Hippocampal formation (tissue), 2 donors: Measurements from ENCODE around the gene HCRTR2.
"Not testable (repeated sequence)": the region's sequence is repeated elsewhere in the genome, so short reads cannot be mapped to it uniquely, and the experiment has no call there.

Source experiments
- DNase-seq, 2 donors: peaks; one replicate each; lab custom pipeline; 2025; lab: John Stamatoyannopoulos, UW

HCRTR2 gene

DNA sequence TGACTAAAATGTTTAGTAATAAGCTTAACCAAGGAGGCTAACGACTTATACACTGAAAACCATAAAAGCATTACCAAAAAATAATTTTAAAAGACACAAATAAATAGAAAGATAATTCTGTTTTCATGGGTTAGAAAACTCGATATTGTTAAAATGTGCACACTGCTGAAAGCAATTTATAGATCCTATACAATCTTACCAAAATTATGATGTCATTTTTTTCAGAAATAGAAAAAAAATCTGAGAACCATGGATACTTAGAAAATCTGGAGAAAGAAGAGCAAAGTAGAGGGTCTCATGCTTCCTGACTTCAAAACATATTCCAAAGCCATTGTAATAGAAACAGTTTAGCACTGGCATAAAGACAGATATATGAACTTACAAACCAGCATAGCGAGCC is 46.6 kb downstream of the HCRTR2 start:
- DNase-seq: no peak

DNA sequence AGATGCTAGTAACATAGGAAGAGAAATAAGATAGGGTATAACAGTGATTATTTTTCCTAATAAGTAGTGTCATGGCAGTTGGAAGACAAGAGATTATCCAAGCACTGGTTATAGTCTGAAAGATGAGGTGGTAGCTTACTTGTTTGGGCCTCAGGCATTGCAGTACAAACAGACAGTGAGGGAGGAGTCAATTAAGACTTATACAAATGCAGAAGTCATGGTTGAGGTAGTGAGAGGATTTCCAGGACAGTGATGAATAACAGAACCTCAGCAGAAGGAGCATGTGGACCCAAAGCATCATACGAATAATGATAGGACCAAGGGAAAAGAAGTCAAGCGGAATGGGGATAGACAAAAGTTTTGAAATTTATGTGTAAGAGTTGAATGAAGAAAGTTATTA is 53.5 kb downstream of the HCRTR2 start:
- no peak for DNase-seq

DNA sequence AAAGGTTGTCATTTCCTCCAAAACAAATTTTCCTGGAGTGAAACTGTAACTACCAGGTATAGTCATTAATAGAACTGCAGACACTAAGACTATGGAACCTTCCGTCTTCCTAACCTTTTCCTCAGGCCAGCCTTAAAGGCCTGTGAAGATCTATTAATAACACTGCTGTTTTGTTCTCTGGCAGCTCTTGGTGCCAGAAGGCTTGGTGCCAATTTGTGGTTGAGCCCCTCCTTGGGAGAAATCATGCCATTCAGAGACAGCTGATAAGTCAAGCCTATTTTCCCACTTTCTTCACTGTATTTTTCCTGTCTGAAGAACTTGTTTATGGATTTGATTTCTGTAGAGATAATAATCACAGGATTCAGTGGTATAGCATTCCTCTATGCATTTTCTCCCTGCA is 64.8 kb downstream of the HCRTR2 start:
- no peak for DNase-seq

DNA sequence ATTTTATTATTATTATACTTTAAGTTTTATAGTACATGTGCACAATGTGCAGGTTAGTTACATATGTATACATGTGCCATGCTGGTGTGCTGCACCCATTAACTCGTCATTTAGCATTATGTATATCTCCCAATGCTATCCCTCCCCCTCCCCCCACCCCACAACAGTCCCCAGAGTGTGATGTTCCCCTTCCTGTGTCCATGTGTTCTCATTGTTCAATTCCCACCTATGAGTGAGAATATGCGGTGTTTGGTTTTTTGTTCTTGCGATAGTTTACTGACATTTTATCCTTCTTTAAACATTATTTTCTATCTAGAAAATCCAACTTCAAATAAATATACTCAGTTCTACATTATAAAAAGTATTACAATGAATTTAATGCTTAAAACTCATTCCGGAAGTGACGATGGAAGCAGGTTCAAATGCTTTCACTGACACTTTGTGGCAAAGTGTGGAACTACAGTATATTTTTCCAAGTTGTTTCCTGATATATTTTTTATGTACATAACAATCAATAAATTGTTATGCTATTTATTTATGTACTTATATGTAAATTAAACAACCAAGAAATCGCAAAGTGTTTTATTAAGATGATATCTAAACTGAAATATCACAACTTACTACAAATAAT is 66.8 kb downstream of the HCRTR2 start:
- peak in 1 of 2 donors; percentile 28 for DNase-seq

DNA sequence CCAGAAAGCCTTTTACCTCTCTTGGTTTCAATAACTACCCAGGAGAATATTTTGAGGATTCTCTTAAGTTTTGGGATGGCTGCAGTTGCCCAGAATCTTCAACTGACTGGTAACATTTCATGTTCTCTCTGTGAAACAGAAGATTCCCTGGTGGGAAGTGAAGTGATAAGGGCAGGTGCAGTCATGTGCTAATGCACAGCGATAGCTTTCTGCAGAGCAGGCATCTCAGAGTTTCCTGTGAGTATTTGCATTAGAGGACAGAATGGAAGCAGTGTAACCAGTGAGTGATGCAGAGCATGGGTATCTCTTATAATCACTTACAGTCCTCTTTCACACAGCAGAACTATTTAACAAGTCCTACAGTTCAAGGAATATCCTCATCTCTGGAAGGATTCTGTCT is 76.1 kb downstream of the HCRTR2 start:
- no peak for DNase-seq

DNA sequence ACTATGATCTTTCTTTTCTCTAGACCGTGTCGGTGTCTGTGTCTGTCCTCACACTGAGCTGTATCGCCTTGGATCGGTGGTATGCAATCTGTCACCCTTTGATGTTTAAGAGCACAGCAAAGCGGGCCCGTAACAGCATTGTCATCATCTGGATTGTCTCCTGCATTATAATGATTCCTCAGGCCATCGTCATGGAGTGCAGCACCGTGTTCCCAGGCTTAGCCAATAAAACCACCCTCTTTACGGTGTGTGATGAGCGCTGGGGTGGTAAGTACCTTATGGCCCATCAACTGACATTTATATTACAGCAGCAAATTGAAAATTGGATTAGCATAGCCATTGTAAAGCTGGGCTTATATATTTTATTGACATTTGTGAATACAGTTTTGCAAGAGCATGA is 80.8 kb downstream of the HCRTR2 start:
- DNase-seq: no peak

DNA sequence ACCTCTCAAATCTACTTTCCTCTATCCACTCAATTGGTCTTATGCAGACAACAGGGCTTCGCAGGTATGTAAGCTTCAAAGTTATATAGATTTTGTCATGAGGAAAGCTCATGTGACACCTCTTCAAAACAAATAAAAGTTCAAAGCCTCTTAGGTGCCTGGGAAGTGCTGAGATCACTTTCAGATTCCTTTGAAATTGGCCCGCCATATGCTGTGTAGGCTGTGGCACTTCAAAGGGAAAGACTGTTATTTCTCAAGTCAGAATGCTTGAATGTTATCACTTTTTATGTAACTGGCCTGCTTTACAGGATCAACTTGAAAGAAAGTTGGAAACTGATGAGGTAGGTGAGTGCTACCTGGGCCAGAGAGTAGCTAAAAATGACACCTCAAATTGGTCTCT is 85.9 kb downstream of the HCRTR2 start:
- no peak for DNase-seq

DNA sequence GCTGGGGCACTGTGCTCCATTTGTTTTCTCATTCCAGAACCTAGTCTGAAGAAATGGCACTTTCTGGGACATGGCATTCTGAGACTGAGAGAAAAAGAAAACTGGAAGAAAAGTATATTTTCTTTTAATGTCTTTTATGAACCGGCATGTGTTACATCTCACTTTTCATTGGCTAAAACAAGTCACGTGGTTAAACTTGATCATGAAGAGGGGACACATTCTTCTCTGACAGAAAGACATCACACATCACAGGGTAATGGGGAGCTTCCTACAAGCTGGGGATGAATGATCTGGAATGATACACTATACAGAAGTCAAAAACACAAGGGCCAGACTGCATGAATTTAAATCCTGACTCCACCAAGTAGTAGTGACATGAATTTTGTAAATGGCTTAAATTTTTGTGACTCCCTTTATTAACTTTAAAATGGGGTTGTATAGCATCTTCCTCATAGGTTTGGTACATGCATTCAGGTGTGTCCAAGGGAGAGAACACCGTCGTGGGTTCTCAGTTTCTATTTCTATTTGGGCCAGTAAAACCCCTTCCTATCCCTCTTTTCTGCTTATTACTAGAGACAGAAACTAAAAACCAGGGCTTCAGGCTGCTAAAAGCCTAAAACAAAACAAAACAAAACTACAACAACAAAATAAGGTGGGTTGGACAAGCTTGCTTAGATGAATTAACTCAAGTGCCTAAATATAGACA is 91.2 kb downstream of the HCRTR2 start:
- DNase-seq: no peak

DNA sequence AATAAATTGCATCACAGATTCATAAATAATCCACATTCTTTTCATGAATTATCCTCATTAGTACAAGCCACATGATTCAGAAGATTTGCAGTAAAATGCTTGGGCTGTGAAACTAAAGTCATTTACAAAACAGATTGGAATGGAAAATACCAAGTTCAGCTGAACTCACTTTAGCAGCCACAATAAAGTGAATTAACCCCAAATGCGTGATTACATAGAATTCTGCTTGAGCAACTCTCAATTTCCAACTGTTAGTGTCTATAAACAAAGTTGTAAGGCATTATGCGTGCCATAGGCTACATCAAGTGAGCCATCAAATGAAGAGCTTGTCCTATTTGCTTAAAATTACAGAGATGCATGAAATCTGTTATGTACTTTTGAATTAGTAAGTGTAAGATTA is 92.6 kb downstream of the HCRTR2 start:
- DNase-seq: no peak

DNA sequence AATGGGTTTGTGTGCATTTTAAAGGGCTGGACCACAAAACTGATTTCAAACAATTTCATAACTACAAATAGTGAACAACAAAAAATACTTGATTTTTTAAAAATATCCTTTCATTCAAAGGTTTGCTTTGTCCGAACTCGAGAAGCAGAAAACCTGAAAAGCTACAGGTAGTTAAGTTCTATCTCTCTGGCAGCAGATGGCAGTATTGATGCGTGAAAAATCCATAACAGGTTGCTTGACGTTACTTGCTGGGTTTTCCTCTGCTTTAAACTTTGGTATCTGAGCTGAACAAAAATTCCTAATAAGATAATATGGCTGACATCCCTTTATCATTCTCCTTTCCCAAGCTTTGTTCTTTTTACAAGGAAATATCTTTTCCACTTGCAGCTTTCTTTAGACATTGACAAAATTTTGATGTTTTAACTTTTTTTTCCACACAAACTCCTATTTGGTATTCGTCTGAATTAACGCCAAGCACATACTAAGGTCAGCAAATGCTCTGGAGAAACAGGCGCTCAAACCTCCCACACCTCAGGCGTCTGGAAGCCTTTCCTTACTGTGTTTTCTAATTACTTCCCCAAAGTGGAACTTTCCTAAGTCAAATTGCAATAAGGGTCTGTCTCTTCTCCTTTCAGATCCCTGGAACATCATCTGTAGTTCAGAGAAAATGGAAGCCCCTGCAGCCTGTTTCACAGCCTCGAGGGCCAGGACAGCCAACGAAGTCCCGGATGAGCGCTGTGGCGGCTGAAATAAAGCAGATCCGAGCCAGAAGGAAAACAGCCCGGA is 102.6 kb downstream of the HCRTR2 start:
- peak in 1 of 2 donors; percentile 60 for DNase-seq

DNA sequence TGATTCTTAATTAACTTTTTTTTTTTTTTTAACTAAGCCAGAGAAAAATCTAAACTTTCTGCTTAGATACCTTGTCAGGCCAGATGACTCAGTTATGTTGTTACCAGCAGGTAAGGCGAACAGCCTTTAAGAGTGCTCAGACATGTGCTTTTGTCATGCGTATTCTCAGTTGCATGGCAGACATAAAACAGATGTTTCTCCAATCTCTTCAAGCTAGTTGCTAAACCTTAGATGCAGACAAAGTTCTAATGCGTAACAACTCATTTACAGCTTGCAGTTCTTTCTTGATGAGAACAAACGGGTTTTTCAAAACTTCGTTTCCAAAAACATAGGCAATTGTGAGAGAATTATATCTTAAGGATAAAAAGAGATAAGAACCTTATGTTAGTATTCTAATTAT is 103.3 kb downstream of the HCRTR2 start:
- no peak for DNase-seq

DNA sequence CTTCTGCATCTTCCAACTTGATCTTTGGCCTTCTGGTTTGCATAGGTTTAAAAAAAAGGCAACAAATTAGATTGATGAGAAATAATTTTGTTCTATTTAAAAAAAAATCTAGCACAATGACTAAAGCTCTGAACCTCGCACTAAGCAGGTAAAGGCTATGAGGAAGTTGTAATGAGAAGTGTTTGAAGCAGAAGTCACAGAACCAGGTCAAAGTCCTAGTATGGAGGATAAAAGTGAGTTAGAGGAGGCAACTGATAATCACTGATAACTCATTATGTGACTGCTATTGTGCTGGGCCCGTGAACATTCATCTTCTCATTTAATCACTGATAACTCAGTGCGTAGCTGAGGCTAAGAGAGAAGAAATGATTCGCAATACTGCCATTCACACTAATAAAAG is 106.9 kb downstream of the HCRTR2 start:
- no peak for DNase-seq

DNA sequence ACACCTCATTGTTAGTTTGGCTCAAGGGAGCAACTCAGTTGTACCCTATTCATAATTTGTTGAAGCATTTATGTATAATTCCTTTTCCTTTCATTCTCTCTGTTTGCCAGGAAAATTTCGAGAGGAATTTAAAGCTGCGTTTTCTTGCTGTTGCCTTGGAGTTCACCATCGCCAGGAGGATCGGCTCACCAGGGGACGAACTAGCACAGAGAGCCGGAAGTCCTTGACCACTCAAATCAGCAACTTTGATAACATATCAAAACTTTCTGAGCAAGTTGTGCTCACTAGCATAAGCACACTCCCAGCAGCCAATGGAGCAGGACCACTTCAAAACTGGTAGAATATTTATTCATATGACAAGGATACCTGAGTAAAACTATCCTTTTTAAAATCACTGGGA is 107.8 kb downstream of the HCRTR2 start:
- no peak for DNase-seq

DNA sequence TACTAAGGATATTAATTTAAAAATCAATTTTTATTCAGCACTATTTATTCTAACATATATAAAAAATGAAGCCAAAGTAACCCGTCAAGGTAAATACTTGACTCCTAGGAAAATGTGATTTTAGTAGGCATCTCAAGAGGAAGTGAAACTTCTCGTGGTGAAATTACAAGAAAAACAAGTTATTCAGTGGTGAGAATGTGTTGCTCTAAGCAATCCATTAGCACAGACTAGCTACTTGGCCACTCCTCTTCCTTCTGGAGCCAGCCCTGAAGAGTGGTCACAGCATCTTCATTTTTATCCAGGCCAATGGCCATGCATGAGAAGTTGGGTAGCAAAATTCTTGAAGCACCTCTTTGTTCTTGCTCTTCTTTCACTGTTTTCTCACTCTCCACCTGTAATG is 112.5 kb downstream of the HCRTR2 start:
- no peak for DNase-seq

DNA sequence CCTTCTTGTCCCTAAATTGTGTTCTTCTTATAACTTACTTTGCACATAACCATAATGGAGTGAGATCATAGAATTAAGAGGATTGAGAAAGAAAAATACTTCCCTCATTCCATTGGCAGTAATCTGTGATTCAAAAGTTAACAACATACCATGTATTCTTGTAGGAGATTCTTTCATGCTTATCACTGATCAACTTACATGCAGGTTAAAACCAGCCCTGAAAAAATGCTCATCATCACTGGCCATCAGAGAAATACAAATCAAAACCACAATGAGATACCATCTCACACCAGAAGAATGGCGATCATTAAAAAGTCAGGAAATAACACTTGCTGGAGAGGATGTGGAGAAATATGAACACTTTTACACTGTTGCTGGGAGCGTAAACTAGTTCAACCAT is 116.4 kb downstream of the HCRTR2 start:
- no peak for DNase-seq

DNA sequence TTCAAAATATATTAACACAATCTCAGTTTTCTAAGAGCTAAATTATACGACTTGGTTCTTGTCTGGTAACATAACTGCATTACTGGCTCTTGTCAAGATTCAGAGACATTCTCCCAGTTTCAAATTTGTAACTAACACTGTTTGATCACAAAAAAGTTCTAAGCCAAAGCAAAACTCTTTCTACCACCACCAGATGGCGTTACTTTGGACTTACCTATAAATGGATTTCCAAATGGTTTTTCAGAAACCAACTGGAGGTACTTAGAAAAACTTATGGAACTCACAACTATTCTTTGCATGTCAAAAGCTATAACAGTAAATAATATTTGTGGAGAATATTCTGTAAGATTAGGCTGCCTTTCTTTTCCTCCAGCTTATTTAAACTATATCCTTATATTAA is 118.8 kb downstream of the HCRTR2 start:
- DNase-seq: no peak

DNA sequence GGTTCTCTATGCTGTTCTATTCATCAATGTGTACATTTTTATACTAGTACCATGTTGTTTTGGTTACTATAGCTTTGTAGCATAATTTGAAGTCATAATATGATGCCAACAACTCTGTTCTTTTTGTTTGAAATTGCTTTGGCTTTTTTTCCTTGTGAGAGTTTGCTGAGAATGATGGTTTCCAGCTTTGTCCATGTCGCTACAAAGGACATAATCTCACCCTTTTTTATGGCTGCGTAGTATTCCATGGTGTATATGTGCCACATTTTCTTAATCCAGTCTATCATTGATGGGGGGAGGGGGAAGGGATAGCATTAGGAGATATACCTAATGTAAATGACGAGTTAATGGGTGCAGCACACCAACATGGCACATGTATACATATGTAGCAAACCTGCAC is 122.9 kb downstream of the HCRTR2 start:
- not testable (repeated sequence) for DNase-seq

DNA sequence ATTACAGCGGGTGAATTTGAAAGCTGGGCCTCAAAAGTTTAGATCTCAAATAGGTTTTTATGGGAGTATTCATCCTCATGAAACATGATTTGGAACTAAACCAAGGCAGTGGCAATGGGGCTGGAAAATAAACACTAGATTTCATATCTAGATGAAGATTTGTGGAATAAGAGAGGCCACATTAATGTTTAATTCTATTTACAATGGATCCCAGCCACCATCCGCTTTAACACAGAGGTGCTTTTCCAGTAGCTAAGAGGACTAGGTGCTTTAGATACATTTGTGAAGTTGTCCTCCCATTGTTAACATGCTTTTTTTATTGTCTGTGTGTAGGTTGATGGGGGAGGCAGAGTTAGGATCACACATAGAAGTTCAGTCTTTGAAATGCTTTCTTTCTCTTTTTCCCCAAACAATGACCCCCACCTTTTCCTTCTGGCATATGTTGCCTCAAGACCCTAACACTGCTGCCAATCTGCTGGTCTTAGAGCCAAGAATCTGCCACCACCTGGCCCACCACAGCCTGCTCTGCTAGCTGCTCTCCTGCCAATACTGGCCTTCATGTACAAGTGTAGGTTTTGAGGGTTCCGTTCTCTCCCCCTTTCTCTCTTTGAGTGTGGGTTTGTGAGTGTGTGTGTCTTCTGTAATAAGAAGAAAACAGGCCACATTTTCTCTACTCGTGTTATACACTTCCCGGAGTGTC is 125.1 kb downstream of the HCRTR2 start:
- no peak for DNase-seq

DNA sequence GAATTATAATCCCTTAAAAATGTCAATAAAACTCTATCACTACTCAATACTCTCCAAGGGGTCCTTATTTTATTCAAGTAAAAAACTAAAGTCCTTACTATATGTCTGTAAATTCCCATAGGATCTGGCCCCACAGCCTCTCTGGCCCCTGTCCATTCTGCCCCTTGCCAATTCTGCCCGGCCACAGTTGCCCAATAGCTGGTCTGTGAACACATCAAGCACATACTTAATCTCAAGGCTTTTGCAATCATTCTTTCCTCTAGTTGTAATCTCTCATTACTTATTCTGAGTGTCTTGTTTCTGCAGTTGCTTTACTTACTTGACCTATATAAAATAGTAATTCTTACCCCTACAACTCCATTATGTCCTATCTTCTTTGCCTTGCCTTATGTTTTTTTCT is 130.4 kb downstream of the HCRTR2 start:
- no peak for DNase-seq

DNA sequence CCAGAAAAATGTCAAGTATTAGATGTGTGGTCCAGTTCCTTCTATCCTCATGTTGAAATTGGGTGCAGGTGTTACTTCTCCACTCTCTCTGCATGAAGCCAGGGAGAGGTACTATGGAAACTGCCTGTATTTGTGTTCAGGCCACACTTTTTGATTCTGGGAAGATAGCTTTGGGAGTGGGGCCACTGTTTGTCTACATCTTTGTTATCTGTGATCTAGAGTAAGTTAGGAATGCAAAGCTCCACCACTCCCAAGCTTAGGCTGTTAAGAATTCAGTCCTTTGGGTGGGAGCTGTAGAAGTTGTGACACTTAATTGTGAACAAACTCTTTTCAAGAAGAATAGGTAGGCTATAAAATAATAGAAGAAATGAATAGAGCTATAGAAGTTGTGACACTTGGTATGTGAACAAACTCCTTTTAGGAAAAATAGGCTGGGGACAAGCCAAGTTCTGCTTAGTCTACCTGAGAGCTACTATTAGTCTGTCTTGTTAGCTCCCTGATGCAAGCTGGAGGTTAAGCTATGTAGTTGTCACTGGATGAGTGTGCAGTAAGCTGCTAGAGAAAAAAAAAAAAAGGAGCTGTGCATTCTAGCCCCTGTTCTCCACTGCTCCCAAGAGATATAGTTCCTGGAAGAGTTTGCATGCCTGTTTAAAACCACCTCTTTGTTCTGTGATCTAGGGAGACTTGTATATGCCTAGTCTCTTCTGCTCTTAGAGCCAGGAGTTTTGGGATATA is 145.8 kb downstream of the HCRTR2 start:
- DNase-seq: no peak

DNA sequence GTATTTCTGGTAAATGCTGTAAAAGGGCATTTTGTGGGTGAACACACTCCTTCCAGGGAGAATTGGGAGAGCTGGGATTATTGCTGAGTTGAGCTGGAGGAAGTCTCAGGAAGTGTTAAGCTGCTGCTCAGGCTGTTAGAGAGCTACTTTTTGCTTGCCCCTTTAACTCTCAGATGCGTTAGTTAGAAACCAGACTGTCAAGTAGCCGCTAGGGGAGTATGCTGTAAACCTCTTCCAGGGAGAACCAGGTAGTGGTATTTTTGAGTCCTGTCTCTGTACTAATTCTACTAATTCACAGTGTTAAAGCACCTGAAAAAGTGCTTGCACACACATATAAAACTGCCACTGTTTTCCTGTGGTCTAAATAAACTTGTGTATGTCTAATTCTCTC is 146.4 kb downstream of the HCRTR2 start:
- no peak for DNase-seq

DNA sequence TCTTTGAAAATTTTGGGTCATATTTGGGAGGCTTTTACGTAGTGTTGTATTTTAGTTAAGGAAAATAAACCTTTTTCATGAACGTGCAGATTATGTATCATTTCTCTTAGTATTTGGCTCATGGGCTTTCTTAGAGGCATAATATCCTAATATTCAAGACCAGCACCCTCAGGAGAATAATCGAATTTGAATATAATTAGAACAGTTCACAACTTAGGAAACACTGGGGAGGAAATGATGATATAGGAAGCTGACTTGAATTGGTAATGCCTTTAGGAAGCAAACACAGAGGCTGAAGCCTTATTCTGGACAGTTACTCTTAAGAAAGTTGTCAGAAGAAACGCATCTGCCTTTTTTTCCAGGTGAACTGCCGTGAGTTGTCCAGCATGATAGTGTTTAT is 152.9 kb downstream of the HCRTR2 start, which contains the start of gene GFRAL:
TSS of gene GFRAL (plus strand) at position 301 of the 400 bp plus-strand sequence. CDS start at position 387, 86 bp downstream.
- no peak for DNase-seq
